ENCODE results near the gene CFL2.
"Not testable (repeated sequence)": the region's sequence is repeated elsewhere in the genome, so short reads cannot be mapped to it uniquely, and the experiment has no call there.

DNA sequence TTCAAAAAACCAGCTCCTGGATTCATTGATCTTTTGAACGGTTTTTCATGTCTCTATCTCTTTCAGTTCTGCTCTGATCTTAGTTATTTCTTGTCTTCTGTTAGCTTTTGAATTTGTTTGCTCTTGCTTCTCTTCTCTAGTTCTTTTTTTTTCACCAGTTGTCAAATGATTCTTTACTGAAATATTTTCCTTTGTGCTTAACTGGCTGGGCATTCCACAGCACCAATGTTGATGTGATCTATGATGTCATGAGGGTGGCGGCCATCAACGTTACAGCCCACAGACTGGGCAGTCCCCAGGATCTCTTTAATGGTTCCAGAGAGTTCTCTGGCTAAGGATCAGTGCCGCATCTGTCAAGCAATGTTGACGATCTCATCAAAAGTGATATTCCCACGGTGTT lies 25.7 kb upstream of the CFL2 start:
- not testable (repeated sequence) for TF ChIP-seq POLR2A (IDR thresholded peaks at IDR 0.05; ENCODE audit: low read depth, low read length); POLR2AphosphoS5 (IDR thresholded peaks at IDR 0.05; ENCODE audit: low read depth, low read length); TAF1 (IDR thresholded peaks at IDR 0.05; ENCODE audit: borderline replicate concordance, low read depth, low read length)

All from GM12892 (cell line).